HFFc6 (cell line): Measurements from ENCODE around the gene PRDM16. TPM values are rescaled to one million over a fixed set of nuclear protein-coding genes. Genes with fewer than 3 reads are reported as not detected.

Experiments
- DNase-seq: peaks from one replicate; pipeline ENCODE4 v3.0.0-alpha.2; 2018
- H3K27ac Mint-ChIP-seq: 2 replicates; pipeline ENCODE4 v1.8.0; 2020; ENCODE audit warnings: mild to moderate bottlenecking, mixed read lengths
- H3K27me3 Mint-ChIP-seq: 2 replicates; pipeline ENCODE4 v1.8.0; 2021; ENCODE audit warnings: mild to moderate bottlenecking, moderate library complexity, mixed read lengths; ENCODE audit not compliant: insufficient read depth
- H3K36me3 Mint-ChIP-seq: 2 replicates; pipeline ENCODE4 v1.8.0; 2021; ENCODE audit warnings: low read depth, mixed read lengths
- H3K4me1 Mint-ChIP-seq: 2 replicates; pipeline ENCODE4 v1.8.0; 2020; ENCODE audit warnings: low read depth, mixed read lengths
- H3K4me3 Mint-ChIP-seq: 2 replicates; pipeline ENCODE4 v1.8.0; 2020; ENCODE audit warnings: mild to moderate bottlenecking, moderate library complexity, mixed read lengths
- H3K9me3 Mint-ChIP-seq: 2 replicates; pipeline ENCODE4 v1.8.0; 2020; ENCODE audit warnings: mild to moderate bottlenecking, mixed read lengths
- total RNA-seq, 6 experiments: library from RNA; stranded (reverse); fragmentation: NEBNext Ultra II Directional; extraction: Animal tissue kit (Norgen Biotek cat#: 25700); gene quantifications; 2 replicates in 1 of 6; 3 replicates in 5 of 6; pipeline ENCODE4 v1.2.3, GENCODE V29; 2021
- TF ChIP-seq, protein P1 (sequence below): fragments of 200-600 bp; sonication (generic); IDR thresholded peaks from 2 replicates; pipeline ENCODE4 v1.5.0; 2021; ENCODE audit warnings: antibody characterized with exemption, mild to moderate bottlenecking

The PRDM16 gene
- total RNA-seq, 6 experiments from 2014 or later: not detected

DNA sequence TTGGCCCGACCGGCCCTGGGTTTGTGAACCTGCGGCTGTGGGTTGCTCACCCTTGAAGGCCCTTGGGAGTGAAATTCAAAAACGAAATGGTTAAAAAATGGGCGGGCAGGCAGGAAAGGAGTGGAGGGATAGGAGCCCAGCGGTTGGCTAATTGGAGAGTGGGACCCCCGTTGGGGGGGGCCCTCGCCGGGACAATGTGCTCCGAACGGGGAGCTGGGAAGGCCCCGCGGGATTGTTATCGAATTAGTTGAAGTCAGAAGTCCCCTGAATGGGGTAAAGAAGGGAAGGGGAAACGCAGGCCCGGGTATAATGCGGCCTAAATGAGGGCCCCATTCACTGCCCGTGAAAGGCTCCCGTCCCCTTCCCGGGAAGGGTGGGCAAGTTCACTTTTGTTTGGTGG lies 135.7 kb downstream of the PRDM16 start:
- peaks cover 33% of the 10 kb centered on the region for H3K9me3 Mint-ChIP-seq
- H3K27me3 Mint-ChIP-seq: peaks cover 6% of the 10 kb centered on the region
- DNase-seq: no peak
- no peaks in the 10 kb centered on the region for H3K4me1 Mint-ChIP-seq
- H3K27ac Mint-ChIP-seq: no peak overlapping the region
- H3K4me3 Mint-ChIP-seq: no peak overlapping the region
- TF ChIP-seq, protein P1, sequence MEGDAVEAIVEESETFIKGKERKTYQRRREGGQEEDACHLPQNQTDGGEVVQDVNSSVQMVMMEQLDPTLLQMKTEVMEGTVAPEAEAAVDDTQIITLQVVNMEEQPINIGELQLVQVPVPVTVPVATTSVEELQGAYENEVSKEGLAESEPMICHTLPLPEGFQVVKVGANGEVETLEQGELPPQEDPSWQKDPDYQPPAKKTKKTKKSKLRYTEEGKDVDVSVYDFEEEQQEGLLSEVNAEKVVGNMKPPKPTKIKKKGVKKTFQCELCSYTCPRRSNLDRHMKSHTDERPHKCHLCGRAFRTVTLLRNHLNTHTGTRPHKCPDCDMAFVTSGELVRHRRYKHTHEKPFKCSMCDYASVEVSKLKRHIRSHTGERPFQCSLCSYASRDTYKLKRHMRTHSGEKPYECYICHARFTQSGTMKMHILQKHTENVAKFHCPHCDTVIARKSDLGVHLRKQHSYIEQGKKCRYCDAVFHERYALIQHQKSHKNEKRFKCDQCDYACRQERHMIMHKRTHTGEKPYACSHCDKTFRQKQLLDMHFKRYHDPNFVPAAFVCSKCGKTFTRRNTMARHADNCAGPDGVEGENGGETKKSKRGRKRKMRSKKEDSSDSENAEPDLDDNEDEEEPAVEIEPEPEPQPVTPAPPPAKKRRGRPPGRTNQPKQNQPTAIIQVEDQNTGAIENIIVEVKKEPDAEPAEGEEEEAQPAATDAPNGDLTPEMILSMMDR: no peak
- no peaks in the 10 kb centered on the region for H3K36me3 Mint-ChIP-seq

DNA sequence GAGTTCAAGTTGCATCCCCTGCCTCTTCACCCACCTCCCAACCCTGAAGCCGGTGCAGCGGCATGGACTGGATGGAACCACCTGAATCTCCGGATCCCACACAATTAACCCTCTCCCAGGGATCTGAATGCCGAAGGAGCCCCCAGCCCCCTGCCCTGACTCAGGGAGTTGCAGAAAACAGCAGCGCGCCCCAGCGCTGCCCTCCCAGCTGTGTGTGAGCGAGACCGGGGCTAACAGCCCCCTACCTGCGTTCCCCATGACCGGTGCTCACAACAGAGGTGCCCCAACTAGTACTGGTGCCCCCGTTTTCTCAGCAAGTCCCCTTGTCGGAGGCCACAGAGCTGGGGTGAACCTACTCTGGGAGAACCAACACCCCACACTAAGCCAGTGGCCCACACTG lies 136.8 kb downstream of the PRDM16 start:
- DNase-seq: no peak
- H3K27me3 Mint-ChIP-seq: peaks cover 6% of the 10 kb centered on the region
- H3K36me3 Mint-ChIP-seq: no peaks in the 10 kb centered on the region
- H3K9me3 Mint-ChIP-seq: peaks cover 33% of the 10 kb centered on the region
- H3K4me1 Mint-ChIP-seq: no peaks in the 10 kb centered on the region
- no peak overlapping the region for H3K27ac Mint-ChIP-seq
- TF ChIP-seq, protein P1: no peak
- no peak overlapping the region for H3K4me3 Mint-ChIP-seq

DNA sequence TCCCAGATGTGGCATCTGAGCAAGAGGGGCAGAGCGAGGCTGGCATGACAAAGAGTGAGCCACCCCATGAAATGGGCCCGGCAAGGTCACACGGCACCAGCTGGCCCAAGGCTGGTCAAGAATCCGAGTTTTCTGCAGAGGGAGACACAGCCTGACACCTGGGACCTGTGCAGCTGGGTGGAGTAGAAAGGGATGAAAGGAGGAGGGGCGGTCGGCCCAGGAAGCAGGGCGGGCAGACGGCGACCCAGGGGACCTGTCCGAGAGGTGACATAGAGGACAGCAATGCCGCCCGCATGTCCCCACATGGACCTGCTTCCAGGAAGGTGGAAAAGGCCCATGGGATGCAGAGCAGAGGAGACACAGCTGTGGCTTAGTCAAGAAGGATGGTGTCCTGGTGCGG lies 137.7 kb downstream of the PRDM16 start:
- TF ChIP-seq, protein P1: no peak
- H3K4me3 Mint-ChIP-seq: no peak overlapping the region
- H3K9me3 Mint-ChIP-seq: peaks cover 33% of the 10 kb centered on the region
- H3K27me3 Mint-ChIP-seq: peaks cover 9% of the 10 kb centered on the region
- no peak overlapping the region for H3K27ac Mint-ChIP-seq
- DNase-seq: no peak
- H3K4me1 Mint-ChIP-seq: no peaks in the 10 kb centered on the region
- no peaks in the 10 kb centered on the region for H3K36me3 Mint-ChIP-seq

DNA sequence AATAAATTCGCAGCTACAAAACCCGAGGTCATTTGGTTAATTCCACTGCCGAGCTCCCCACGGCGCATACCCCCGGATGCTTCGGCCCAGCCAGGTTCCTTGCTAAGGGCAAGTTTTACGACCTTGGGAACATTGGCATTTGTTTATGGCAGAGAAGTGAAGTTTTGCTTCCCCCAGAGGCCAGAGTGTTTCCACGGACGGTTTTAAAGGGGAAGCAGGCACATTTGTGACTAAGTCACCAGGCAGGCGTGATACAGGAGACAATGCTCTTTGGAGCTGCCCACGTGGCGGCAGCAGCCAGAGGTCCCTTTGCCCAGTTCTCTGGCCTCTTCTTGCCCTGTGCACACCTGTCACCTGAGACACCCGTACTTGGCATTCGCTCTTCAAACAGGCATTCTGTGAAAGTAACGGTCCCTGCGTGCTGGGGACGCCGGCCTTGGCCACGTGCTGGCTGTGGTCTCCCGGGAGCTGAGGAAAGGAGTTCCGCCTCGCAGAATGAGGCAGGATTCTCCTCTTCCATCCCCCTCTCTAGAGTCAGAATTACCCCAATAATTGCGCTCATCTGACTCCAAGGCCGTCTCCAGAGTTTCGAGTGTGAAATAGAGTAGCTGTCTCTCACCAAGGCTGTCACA lies 138.3 kb downstream of the PRDM16 start:
- Mint-ChIP-seq H3K27me3 (peaks cover 9% of the 10 kb centered on the region), H3K4me1 (no peaks in the 10 kb centered on the region), H3K36me3 (no peaks in the 10 kb centered on the region), H3K9me3 (peaks cover 33% of the 10 kb centered on the region), H3K27ac (no peak overlapping the region), H3K4me3 (no peak overlapping the region)
- DNase-seq: no peak
- TF ChIP-seq, protein P1: no peak

- no peak for DNase-seq
- peaks cover 9% of the 10 kb centered on the region for H3K27me3 Mint-ChIP-seq
- no peaks in the 10 kb centered on the region for H3K36me3 Mint-ChIP-seq
- H3K9me3 Mint-ChIP-seq: peaks cover 32% of the 10 kb centered on the region
- H3K27ac Mint-ChIP-seq: no peak overlapping the region
- TF ChIP-seq, protein P1: no peak
- H3K4me3 Mint-ChIP-seq: no peak overlapping the region
- no peaks in the 10 kb centered on the region for H3K4me1 Mint-ChIP-seq
Observed at GRCh38 chr1:3208819-3209200, 139.8 kb downstream of the PRDM16 start.

- DNase-seq: no peak
- TF ChIP-seq, protein P1: no peak
- Mint-ChIP-seq H3K27ac (no peak overlapping the region), H3K4me3 (no peak overlapping the region), H3K4me1 (no peaks in the 10 kb centered on the region), H3K27me3 (peaks cover 8% of the 10 kb centered on the region), H3K36me3 (no peaks in the 10 kb centered on the region), H3K9me3 (peaks cover 28% of the 10 kb centered on the region)
Observed at GRCh38 chr1:3209201-3209600, 140.2 kb downstream of the PRDM16 start.
